RCC 7860 (cell line): ENCODE results near the gene TBC1D10A.

Experiments
- DNase-seq: peaks from one replicate; pipeline ENCODE4 v3.0.0-alpha.2; 2015; ENCODE audit warnings: low spot score
- FAIRE-seq: peaks from 2 replicates; lab custom pipeline; 2012; peaks lifted over from hg19 to GRCh38; lab: Jason Lieb, UNC

TBC1D10A gene

GRCh38 chr22:30321461-30321860, 5.3 kb downstream of the TBC1D10A start:
- no peak for FAIRE-seq

GRCh38 chr22:30320021-30320556, 6.7 kb downstream of the TBC1D10A start:
- no peak for FAIRE-seq

More at GRCh38 chr22:30321461-30321860, 5.3 kb downstream of the TBC1D10A start:
- DNase-seq = no peak

GRCh38 chr22:30318799-30319419, 7.8 kb downstream of the TBC1D10A start:
- DNase-seq (no peak), FAIRE-seq (no peak)

More at GRCh38 chr22:30320021-30320556, 6.7 kb downstream of the TBC1D10A start:
- DNase-seq = no peak

GRCh38 chr22:30317778-30318177, 9.0 kb downstream of the TBC1D10A start:
- no peak for DNase-seq
- FAIRE-seq = no peak

GRCh38 chr22:30315962-30316576, 10.7 kb downstream of the TBC1D10A start:
- DNase-seq (no peak), FAIRE-seq (no peak)

GRCh38 chr22:30314915-30315314, 11.8 kb downstream of the TBC1D10A start:
- peak; percentile 83 for DNase-seq
- FAIRE-seq = peak; percentile 80

GRCh38 chr22:30313527-30314363, 13.0 kb downstream of the TBC1D10A start:
- peak; percentile 56 for DNase-seq
- FAIRE-seq = no peak

- FAIRE-seq = peak; percentile 94
- DNase-seq = peak; percentile 97
Observed at GRCh38 chr22:30312053-30312452, 14.7 kb downstream of the TBC1D10A start.

GRCh38 chr22:30310881-30311771, 15.6 kb downstream of the TBC1D10A start:
- peak; percentile 87 for DNase-seq
- peak; percentile 88 for FAIRE-seq

- DNase-seq (no peak), FAIRE-seq (no peak)
Observed at GRCh38 chr22:30309951-30310741, 16.6 kb downstream of the TBC1D10A start.

- DNase-seq (no peak), FAIRE-seq (no peak)
Observed at GRCh38 chr22:30308518-30309230, 18.1 kb downstream of the TBC1D10A start.

- DNase-seq (no peak), FAIRE-seq (no peak)
Observed at GRCh38 chr22:30308093-30308492, 18.6 kb downstream of the TBC1D10A start.

GRCh38 chr22:30307041-30307574, 19.6 kb downstream of the TBC1D10A start:
- DNase-seq (no peak), FAIRE-seq (no peak)

GRCh38 chr22:30306627-30307011, 20.1 kb downstream of the TBC1D10A start:
- FAIRE-seq = no peak
- DNase-seq = no peak

- FAIRE-seq (no peak), DNase-seq (no peak)
Observed at GRCh38 chr22:30305906-30306626, 20.7 kb downstream of the TBC1D10A start.

GRCh38 chr22:30305519-30305905, 21.2 kb downstream of the TBC1D10A start:
- FAIRE-seq (no peak), DNase-seq (no peak)

- no peak for FAIRE-seq
- DNase-seq = no peak
Observed at GRCh38 chr22:30304495-30305244, 22.1 kb downstream of the TBC1D10A start.

- DNase-seq = no peak
- FAIRE-seq = no peak
Observed at GRCh38 chr22:30302810-30303138, 24.0 kb downstream of the TBC1D10A start.
